Right cardiac atrium (tissue), 5 donors: ENCODE data around the gene RAMP1. TPM values are rescaled to one million over a fixed set of nuclear protein-coding genes. Genes with fewer than 3 reads are reported as not detected.

Source experiments
- ATAC-seq, 2 donors: fragments of 200-7000 bp; cut with Tn5 transposase; one replicate each; pipeline versions ENCODE4 v1.8.0 to v1.9.1; 2020; ENCODE audit warnings: moderate library complexity in 2 of 2, mild to moderate bottlenecking in 1 of 2
- DNase-seq, 3 donors: peaks; one replicate each; pipeline ENCODE4 v3.0.0-alpha.2; 2020
- H3K27ac ChIP-seq: one replicate; pipeline ENCODE4 v1.5.1; 2013; ENCODE audit warnings: mild to moderate bottlenecking, low read length, control low read depth, moderate library complexity
- H3K27me3 ChIP-seq: one replicate; pipeline ENCODE4 v1.6.1; 2013; ENCODE audit not compliant: control insufficient read depth, insufficient read depth
- H3K4me1 ChIP-seq: one replicate; pipeline ENCODE4 v1.6.1; 2013; ENCODE audit warnings: low read length; ENCODE audit not compliant: control insufficient read depth, insufficient read depth
- H3K4me3 ChIP-seq: one replicate; pipeline ENCODE4 v1.5.1; 2013; ENCODE audit warnings: low read length, control low read depth
- H3K9me3 ChIP-seq: one replicate; pipeline ENCODE4 v1.6.1; 2013; ENCODE audit warnings: low read length; ENCODE audit not compliant: control insufficient read depth
- WGBS: extraction: QIAGEN DNeasy Blood & Tissue Kit; methylation state at CpG from one replicate; pipeline ENCODE4 v1.1.7; 2013; 5-methylcytosine and 5-hydroxymethylcytosine counted together
- intact Hi-C, 4 donors: fragments of 100-400 bp; cut with DNase I; formaldehyde crosslinking; loops; one replicate each; pipeline versions ENCODE4 v1.11.0 to v1.14.0; 2022 to 2023
- polyA plus RNA-seq: library from polyadenylated mRNA; stranded (reverse); fragments of 200-250 nt; gene quantifications from one replicate; pipeline ENCODE4 v1.2.3, GENCODE V29; 2013
- total RNA-seq, 4 donors: library from RNA; stranded (reverse); fragmentation: NEBNext Ultra II Directional; extraction: Animal tissue kit (Norgen Biotek cat#: 25700); gene quantifications; one replicate each; pipeline ENCODE4 v1.2.1, GENCODE V29; 2021
- donor health status: healthy with polysubstance abuse.
- donor health status: DM: no; HTN: yes; CAD: no.
- donor health status: DM: no; HTN: no; CAD: no.
- donor health status: DM: no; HTN: yes; CAD: no; lungs with severe emphysema.
- donor health status: DM: yes; HTN: yes; CAD: no.

Gene RAMP1
- total and polyA plus RNA-seq, 5 donors = 122 to 276 (median 164) TPM

GRCh38 chr2:237911363-237912017 lies 52.1 kb downstream of the RAMP1 start:
- intact Hi-C loops = no loop called here
- H3K4me3 ChIP-seq = no peak overlapping the region
- H3K27me3 ChIP-seq = no peaks in the 10 kb centered on the region
- DNase-seq (no peak), ATAC-seq (peak; percentile 17 to 28)
- no peak overlapping the region for H3K27ac ChIP-seq
- no peaks in the 10 kb centered on the region for H3K9me3 ChIP-seq
- 91% methylated on average over 28 of the region's 28 CpGs for WGBS
- no peaks in the 10 kb centered on the region for H3K4me1 ChIP-seq

DNA sequence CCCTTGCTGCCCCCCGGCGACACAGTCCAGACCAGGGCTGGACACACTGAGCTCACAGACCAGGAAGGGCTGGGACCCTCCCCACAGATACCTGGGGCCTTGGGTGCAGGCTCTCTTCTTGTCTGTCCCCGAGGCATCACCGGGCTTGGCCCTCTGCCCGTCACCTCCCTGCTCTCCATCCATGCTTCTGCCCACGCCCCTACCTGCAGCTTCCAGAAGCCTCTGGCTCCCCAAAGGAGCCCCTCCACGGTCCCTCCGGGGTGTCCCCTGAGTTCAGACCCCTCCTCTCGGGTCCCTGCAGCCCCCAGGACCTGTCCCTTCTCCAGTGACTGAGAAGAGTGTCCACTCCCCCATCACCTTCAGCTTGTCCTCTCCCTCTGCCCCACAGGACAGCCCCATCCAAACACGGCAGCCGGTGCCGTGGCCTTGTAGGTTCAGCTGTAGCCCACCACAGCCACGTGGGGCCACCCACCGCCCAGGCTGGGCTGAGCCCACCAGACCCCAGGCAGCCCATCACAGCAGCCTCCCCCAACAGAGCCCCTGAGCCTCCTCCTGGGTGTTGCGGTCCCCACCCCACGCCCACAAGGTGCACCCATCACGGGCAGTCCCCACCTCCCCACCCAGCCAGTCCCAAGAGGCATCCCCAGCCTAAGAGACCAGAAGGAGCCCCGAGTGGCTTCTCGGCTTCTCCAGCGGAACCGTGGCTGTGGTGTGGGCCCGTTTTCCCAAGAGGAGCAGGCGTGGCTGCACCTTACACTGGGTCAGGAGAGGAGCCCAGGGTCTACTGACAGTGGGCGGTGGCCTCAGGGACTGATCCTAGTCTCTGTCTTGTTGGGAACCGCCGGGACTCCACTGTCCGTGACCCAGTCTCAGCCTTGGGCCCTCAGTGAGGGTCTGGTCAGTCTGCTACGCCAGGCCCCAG lies 53.1 kb downstream of the RAMP1 start:
- H3K4me1 ChIP-seq = no peaks in the 10 kb centered on the region
- H3K4me3 ChIP-seq = no peak overlapping the region
- ATAC-seq (peak; percentile 5 to 6), DNase-seq (no peak)
- no peaks in the 10 kb centered on the region for H3K27me3 ChIP-seq
- no peaks in the 10 kb centered on the region for H3K9me3 ChIP-seq
- H3K27ac ChIP-seq = no peak overlapping the region
- intact Hi-C loops = no loop called here
- 88% methylated on average over 28 of the region's 28 CpGs for WGBS

- Histone ChIP-seq H3K27ac (no peak overlapping the region), H3K4me3 (no peak overlapping the region), H3K9me3 (no peaks in the 10 kb centered on the region), H3K27me3 (no peaks in the 10 kb centered on the region), H3K4me1 (no peaks in the 10 kb centered on the region)
- WGBS = 93% methylated on average over 26 of the region's 26 CpGs
- ATAC-seq = no peak
- no peak for DNase-seq
- intact Hi-C loops = no loop called here
Observed at GRCh38 chr2:237913193-237913917, 53.9 kb downstream of the RAMP1 start.

- no peaks in the 10 kb centered on the region for H3K9me3 ChIP-seq
- WGBS = 85% methylated on average over 10 of the region's 10 CpGs
- intact Hi-C loops = no loop called here
Observed at GRCh38 chr2:237915576-237915975, 56.2 kb downstream of the RAMP1 start.

DNA sequence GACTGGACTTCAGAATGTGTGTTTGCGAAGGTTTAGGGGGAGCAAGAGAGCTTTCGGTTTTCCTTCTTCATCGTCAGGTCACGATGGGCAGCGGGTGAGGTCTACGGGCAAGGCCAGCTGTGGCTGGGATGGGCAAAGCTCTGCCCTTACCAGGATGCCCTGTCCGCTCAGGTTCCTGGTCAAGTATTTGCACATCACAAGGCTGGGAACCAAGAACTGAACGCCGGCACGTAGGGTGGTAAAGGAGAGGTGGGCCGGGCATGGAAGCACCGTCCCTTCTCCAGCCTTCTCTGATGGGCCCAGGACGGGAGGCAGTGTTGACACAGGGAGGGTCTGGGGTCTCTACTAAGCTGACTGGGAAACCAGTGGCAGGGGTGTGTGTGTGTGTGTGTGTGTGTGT lies 56.9 kb downstream of the RAMP1 start:
- intact Hi-C loops = no loop called here

More at GRCh38 chr2:237915576-237915975, 56.2 kb downstream of the RAMP1 start:
- DNase-seq (no peak), ATAC-seq (no peak)
- H3K4me3 ChIP-seq = no peak overlapping the region
- no peaks in the 10 kb centered on the region for H3K27me3 ChIP-seq
- H3K27ac ChIP-seq = no peak overlapping the region
- no peaks in the 10 kb centered on the region for H3K4me1 ChIP-seq

DNA sequence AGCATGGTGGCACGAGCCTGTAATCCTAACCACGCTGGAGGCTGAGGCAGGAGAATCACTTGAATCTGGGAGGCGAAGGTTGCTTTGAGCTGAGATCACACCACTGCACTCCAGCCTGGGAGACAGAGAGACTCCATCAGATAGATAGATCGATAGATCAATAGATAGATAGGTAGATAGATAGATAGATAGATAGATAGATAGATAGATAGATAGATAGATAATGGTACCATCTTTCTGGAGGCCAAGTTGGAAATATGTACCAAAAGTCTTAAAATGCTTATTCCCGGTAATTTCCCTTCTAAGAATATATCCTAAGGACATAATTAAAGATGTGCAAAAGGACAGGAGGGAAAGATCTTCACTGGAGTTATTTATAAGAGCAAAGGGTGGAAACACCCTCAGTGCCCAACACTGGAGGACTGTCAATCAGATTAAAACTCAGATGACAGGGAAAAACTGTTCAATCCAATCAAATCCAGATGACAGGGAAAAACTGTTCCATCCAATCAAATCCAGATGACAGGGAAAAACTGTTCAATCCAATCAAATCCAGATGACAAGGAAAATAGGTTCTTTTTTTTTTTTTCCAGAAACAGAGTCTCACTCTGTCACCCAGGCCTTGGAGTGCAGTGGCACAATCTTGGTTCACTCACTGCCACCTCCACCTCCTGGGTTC lies 58.4 kb downstream of the RAMP1 start:
- H3K27ac ChIP-seq = no peak overlapping the region
- 91% methylated on average over 5 of the region's 5 CpGs for WGBS
- H3K9me3 ChIP-seq = no peaks in the 10 kb centered on the region
- H3K4me1 ChIP-seq = no peaks in the 10 kb centered on the region
- intact Hi-C loops = no loop called here
- DNase-seq (no peak), ATAC-seq (no peak)
- H3K27me3 ChIP-seq = no peaks in the 10 kb centered on the region
- no peak overlapping the region for H3K4me3 ChIP-seq

More for the DNA sequence above, 56.9 kb downstream of the RAMP1 start:
- Histone ChIP-seq H3K4me3 (no peak overlapping the region), H3K27me3 (no peaks in the 10 kb centered on the region), H3K27ac (no peak overlapping the region), H3K4me1 (no peaks in the 10 kb centered on the region), H3K9me3 (no peaks in the 10 kb centered on the region)
- no peak for DNase-seq
- 95% methylated on average over 13 of the region's 13 CpGs for WGBS
- ATAC-seq = no peak

DNA sequence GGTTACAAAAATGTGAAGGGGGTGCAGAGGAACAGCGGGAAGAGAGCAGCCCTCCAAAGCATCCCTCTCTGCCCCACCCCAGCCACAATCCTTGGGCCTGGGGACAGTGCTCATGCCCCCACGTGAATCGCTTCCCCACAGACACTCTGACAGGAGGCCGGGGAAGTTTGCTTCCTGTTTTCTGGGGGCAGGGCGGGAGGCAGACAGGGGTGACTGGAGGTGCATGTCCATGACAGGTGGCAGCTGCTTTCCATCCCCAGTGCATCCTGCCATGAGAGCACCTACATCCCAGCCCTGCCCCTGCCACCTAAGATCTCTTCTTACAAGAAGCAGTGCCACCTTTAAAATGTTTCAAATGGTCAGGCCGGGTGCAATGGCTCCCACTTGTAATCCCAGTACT lies 60.2 kb downstream of the RAMP1 start:
- Histone ChIP-seq H3K27me3 (no peaks in the 10 kb centered on the region), H3K4me3 (no peak overlapping the region), H3K4me1 (no peaks in the 10 kb centered on the region), H3K9me3 (no peaks in the 10 kb centered on the region), H3K27ac (no peak overlapping the region)
- DNase-seq (no peak), ATAC-seq (peak in 1 of 2 donors; percentile 13)
- WGBS = 56% methylated on average over 6 of the region's 6 CpGs
- intact Hi-C loops = no loop called here

- H3K4me1 ChIP-seq = no peaks in the 10 kb centered on the region
- H3K4me3 ChIP-seq = no peak overlapping the region
- no peak overlapping the region for H3K27ac ChIP-seq
- intact Hi-C loops = no loop called here
- ATAC-seq (no peak), DNase-seq (no peak)
- 86% methylated on average over 14 of the region's 14 CpGs for WGBS
- H3K27me3 ChIP-seq = no peaks in the 10 kb centered on the region
- no peaks in the 10 kb centered on the region for H3K9me3 ChIP-seq
Observed at GRCh38 chr2:237920673-237921072, 61.2 kb downstream of the RAMP1 start.

GRCh38 chr2:237921967-237922492 lies 62.6 kb downstream of the RAMP1 start:
- no peaks in the 10 kb centered on the region for H3K4me1 ChIP-seq
- DNase-seq (no peak), ATAC-seq (no peak)
- no peak overlapping the region for H3K4me3 ChIP-seq
- intact Hi-C loops = no loop called here
- H3K27me3 ChIP-seq = no peaks in the 10 kb centered on the region
- no peak overlapping the region for H3K27ac ChIP-seq
- 94% methylated on average over 10 of the region's 10 CpGs for WGBS
- H3K9me3 ChIP-seq = no peaks in the 10 kb centered on the region

- 63% methylated on average over 13 of the region's 13 CpGs for WGBS
- intact Hi-C loops = no loop called here
- Histone ChIP-seq H3K4me3 (no peak overlapping the region), H3K9me3 (no peaks in the 10 kb centered on the region), H3K4me1 (no peaks in the 10 kb centered on the region), H3K27me3 (no peaks in the 10 kb centered on the region), H3K27ac (no peak overlapping the region)
- ATAC-seq = peak; percentile 8 to 28
- no peak for DNase-seq
Observed at GRCh38 chr2:237922641-237923361, 63.4 kb downstream of the RAMP1 start.
